ENCODE measurements around the gene DUSP16. TPM values are rescaled to one million over a fixed set of nuclear protein-coding genes. Genes with fewer than 3 reads are reported as not detected.

DUSP16 gene
- total and polyA plus RNA-seq, 2 of the 8 experiments (the other 6 are each of a cell fraction or from before 2014, with no cell fraction given) = 31.6 to 55.9 TPM

GRCh38 chr12:12445165-12445881, 117.3 kb downstream of the DUSP16 start (continued):
- TF ChIP-seq CHD7 (IDR thresholded peaks at IDR 0.05; ENCODE audit: insufficient replicate concordance, low read length) (no peak), EGR1 (IDR thresholded peaks at IDR 0.05; ENCODE audit: borderline replicate concordance, low read depth, low read length) (no peak), KDM4A (IDR thresholded peaks at IDR 0.05; ENCODE audit: low read depth, low read length, severe bottlenecking) (no peak), JUN (IDR thresholded peaks at IDR 0.05; ENCODE audit: low read depth, low read length) (no peak), CBX5 (IDR thresholded peaks at IDR 0.05; ENCODE audit: low read depth, low read length) (no peak), NANOG (IDR thresholded peaks at IDR 0.05; ENCODE audit: insufficient read depth, low read depth, low read length, poor library complexity, severe bottlenecking) (no peak), POU5F1 (IDR thresholded peaks at IDR 0.05; ENCODE audit: low read depth, low read length) (no peak), PHF8 (conservative IDR thresholded peaks at IDR 0.05; ENCODE audit: low read depth, low read length) (no peak), TAF7 (optimal IDR thresholded peaks at IDR 0.05; ENCODE audit: borderline replicate concordance, low read depth, low read length) (no peak), EP300 (IDR thresholded peaks at IDR 0.05; ENCODE audit: borderline replicate concordance in 1 of 2, low read depth in 2 of 2, low read length in 2 of 2) (no peak)
